Measurements from ENCODE around the gene GGCT.

DNA sequence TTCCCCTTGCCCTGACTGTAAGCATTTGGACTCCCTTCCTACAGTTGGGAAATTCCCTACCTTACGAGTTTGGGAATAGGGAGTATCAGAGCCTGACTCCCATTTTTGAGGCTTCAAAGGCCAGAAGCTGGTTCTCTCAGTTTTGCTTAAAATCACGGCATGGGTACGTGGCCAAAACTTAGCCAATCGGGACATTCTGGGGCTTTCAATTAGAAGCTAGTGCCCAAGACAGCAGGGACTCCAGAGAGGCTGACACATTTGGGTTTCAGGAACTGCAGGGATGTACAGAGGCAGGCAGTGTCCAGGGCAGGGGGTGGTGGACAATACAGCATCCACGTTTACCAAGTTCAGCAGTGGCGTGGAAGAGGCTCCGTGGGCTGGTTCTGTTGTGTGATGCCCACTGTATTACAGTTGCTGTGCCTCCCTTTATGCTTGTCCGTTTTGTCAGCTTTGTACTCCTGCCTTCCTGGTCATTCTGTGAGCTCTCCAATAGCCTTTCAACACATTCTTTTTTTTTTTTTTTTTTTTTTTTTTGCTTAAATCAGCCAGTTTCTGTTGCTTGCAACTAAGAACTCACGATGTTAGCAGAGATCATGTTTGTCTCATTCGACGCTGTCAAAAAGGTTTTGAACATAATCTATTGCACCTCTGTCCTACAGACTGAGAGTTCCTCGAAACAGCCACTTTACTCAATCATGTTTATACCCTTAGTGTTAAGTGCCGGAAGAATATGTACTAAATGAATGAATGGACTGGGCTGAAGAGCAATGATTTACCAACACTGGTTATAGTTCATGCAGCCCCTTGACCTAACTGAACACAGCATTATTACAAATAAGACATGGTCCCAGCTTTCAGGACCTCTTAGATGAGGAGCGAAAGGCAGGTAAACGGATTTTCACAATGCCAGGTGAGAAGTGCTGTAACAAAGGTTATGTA lies 1.1 kb downstream of the GGCT start:
- TF ChIP-seq, protein P1, sequence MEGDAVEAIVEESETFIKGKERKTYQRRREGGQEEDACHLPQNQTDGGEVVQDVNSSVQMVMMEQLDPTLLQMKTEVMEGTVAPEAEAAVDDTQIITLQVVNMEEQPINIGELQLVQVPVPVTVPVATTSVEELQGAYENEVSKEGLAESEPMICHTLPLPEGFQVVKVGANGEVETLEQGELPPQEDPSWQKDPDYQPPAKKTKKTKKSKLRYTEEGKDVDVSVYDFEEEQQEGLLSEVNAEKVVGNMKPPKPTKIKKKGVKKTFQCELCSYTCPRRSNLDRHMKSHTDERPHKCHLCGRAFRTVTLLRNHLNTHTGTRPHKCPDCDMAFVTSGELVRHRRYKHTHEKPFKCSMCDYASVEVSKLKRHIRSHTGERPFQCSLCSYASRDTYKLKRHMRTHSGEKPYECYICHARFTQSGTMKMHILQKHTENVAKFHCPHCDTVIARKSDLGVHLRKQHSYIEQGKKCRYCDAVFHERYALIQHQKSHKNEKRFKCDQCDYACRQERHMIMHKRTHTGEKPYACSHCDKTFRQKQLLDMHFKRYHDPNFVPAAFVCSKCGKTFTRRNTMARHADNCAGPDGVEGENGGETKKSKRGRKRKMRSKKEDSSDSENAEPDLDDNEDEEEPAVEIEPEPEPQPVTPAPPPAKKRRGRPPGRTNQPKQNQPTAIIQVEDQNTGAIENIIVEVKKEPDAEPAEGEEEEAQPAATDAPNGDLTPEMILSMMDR (IDR thresholded peaks at IDR 0.05; ENCODE audit: control extremely low read depth in 1 of 3, insufficient read depth in 1 of 3, low read depth in 1 of 3, low read length in 3 of 3) = no peak
- TF ChIP-seq TBP (IDR thresholded peaks at IDR 0.05; ENCODE audit: low read depth, low read length) (no peak), RAD21 (IDR thresholded peaks at IDR 0.05 in 1 of 2, conservative IDR thresholded peaks at IDR 0.05 in 1 of 2; ENCODE audit: low read depth in 2 of 2, low read length in 2 of 2) (no peak)

Measured in H1 (cell line).